ENCODE measurements around the gene CCDC88B. TPM values are rescaled to one million over a fixed set of nuclear protein-coding genes. Genes with fewer than 3 reads are reported as not detected.

Gene CCDC88B
- total RNA-seq, 1 experiment from 2014 or later, result 1.2 TPM

- DNase-seq (ENCODE audit: low read depth), result no peak
Measured at GRCh38 chr11:64342869-64343745, 3.1 kb downstream of the CCDC88B start.

GRCh38 chr11:64343767-64344559, 4.0 kb downstream of the CCDC88B start:
- DNase-seq (ENCODE audit: low read depth), result no peak

GRCh38 chr11:64344787-64345186, 4.8 kb downstream of the CCDC88B start:
- no peak for DNase-seq (ENCODE audit: low read depth)

DNA sequence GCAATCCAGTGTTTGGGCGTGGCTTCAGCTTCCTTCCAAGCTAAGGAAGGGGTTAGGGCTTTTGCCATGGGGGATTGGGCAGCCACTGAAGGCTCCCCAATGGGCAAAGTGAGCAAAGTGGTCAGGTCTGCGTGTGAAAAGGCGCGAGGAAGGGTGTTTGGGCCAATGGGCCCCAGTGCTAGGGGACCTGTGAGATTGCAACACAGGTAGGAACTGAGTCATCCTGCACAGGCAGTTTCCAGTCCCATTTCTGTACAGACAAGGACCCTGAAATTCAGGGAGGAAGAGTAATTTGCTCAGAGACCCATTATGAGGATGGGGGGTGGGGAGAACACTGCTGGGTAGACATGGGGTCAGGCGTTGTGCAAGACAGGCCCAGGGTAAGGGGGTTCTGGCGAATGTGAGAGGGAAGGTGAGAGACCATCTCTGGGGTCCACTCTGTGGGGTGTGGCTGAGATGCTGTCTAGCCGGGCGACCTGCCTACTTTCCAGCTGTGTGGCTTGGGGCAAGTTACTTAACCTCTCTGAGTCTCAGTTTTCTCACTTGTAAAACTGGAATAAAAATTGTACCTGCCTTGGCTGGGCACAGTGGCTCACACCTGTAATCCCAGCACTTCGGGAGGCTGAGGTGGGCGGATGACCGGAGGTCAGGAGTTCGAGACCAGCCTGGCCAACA, 7.3 kb downstream of the CCDC88B start:
- DNase-seq (ENCODE audit: low read depth), result no peak

DNA sequence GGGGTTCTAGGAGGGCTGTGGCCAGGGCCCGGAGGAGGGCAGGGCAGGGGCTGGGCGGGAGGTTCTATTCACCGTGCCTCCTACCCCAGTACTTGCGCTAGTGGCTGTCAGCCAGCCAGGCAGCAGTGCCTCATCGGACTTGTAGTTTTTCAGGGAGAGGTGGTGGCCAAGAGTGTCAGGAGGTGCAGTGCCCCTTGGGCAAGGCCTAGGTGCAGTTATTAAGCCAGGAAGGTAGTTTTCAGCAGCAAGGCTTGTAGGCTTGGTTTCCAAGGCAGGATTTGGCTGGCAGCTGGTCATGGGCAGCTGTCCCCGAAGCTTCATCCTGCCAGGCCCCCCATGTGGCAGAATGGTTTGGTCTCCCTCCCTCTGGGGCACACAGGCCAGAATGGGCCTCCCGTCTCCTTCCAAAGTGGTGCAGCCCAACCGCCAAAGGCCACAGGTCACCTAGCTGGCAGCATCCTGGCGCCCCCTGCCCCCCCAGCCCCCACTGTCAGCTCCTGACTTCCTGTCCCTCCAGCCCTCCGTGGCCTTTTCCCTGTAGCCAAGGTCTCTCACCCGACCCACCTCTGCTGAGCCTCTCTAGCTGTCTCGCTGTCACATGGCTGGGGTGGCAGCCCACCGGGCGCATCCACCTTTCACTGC, 8.5 kb downstream of the CCDC88B start:
- no peak for DNase-seq (ENCODE audit: low read depth)

DNA sequence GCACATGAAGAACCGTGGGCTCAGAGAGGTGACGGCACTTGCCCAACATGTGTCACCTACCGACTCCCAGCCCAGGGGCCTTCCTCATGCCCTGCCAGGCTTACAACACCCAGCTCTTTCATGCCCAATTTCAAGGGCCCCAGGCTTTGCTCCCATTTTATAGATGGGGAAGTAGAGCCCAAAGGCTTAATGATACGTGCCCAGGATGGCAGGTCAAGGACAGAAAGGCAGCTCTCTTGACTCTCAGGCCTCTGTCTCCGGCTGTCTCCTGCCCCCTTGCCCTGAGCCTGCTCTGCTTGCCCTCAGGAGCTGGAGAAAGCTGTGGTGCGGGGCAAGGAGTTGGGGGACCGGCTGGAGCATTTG, 9.0 kb downstream of the CCDC88B start:
- DNase-seq (ENCODE audit: low read depth), result no peak

- no peak for DNase-seq (ENCODE audit: low read depth)
Measured at GRCh38 chr11:64349404-64349803, 9.4 kb downstream of the CCDC88B start.

GRCh38 chr11:64351136-64351631, 11.2 kb downstream of the CCDC88B start:
- no peak for DNase-seq (ENCODE audit: low read depth)

- DNase-seq (ENCODE audit: low read depth), result no peak
Measured at GRCh38 chr11:64352099-64352994, 12.3 kb downstream of the CCDC88B start.

DNA sequence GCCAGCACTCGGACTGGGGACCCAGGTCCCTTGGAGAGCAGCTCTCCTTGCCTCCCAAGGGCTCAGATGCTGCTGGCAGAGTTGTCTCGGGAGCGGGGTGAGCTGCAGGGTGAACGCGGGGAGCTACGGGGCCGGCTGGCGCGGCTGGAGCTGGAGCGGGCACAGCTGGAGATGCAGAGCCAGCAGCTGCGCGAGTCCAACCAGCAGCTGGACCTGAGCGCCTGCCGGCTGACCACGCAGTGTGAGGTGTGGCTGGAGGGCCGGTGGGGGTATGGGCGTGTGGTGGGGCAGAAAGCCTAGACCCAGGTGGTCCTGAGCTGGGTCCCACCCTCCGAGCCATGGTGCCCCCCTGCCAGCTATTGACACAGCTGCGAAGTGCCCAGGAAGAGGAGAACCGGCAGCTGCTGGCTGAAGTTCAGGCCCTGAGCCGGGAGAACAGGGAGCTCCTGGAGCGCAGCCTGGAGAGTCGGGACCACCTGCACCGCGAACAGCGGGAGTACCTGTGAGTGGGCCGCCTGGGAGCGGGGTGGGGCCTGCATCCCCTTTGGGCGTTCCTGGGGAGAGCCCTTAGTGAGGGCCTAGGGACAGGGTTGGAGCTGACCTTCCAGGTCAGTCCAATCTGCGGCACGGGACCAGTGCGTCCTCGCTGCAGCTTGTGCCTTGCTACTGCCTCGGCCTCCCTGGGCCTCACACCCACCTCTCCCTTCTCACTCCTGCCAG, 13.2 kb downstream of the CCDC88B start:
- DNase-seq (ENCODE audit: low read depth), result no peak

DNA sequence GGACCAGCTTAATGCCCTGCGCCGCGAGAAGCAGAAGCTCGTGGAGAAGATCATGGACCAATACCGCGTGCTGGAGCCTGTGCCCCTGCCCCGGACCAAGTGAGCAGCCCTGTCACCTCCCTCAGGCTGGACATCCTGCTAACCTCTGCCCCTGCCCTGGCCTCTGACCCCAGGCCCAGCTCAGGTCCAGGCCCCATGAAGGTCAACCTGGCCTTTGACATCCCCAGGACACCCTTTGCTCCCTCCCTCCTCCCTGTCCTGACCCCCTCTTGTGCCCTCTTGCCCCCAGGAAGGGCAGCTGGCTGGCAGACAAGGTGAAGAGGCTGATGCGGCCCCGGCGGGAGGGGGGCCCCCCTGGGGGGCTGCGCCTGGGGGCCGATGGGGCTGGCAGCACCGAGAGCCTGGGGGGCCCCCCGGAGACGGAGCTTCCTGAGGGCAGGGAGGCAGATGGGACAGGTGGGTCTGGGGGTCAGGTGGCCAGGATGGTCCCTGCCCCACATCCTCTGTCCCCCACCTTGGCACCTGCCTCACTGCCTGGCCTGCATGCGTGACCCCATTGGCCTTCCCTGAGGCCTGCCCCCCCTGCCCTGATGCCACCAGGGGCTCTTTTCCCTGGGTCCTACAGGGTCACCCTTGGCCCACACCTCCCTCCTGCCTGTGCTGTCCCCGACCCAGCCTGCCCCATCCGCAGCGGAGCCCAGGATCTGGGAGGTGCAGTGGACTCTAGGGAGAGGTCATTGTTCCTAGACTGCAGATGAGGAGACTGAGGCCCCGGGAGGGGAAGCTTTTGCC, 13.9 kb downstream of the CCDC88B start:
- DNase-seq (ENCODE audit: low read depth), result no peak

DNA sequence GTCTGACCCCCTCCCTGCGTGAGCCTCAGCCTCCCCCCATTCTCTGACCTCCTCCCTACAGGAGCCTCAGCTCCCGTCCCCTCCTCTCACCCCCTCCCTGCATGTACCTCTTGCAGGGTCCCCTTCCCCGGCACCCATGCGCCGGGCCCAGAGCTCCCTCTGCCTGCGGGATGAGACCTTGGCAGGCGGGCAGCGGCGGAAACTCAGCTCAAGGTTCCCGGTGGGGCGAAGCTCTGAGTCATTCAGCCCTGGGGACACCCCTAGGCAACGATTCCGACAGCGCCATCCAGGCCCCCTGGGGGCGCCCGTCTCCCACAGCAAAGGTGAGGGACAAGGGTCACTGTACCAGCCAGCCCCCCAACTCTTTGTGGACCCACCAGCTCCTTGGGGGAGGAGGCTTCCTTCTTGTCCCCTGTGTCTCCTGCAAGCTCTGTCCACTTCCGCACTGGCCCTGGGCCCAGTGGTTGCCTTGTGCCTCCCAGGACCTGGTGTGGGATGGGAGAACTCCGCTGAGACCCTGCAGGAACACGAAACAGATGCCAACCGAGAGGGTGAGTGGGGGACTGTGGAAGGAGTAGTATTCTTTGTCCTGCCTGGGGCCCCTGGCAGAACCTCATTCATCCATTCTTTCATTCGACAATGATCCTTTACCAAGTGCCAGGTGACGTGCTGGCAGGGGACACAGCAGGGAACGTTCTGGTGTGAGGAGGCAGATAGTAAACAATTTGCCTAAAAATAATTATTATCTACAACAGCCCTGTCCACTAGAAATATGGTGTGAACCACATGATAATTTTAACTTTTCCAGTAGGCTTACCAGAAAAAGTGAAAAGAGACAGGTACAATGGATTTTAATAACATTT, 15.3 kb downstream of the CCDC88B start:
- peak; percentile 79 for DNase-seq (ENCODE audit: low read depth)

GRCh38 chr11:64356498-64357411, 16.8 kb downstream of the CCDC88B start:
- no peak for DNase-seq (ENCODE audit: low read depth)

- DNase-seq (ENCODE audit: low read depth), result no peak
Measured at GRCh38 chr11:64357446-64357845, 17.4 kb downstream of the CCDC88B start.

DNA sequence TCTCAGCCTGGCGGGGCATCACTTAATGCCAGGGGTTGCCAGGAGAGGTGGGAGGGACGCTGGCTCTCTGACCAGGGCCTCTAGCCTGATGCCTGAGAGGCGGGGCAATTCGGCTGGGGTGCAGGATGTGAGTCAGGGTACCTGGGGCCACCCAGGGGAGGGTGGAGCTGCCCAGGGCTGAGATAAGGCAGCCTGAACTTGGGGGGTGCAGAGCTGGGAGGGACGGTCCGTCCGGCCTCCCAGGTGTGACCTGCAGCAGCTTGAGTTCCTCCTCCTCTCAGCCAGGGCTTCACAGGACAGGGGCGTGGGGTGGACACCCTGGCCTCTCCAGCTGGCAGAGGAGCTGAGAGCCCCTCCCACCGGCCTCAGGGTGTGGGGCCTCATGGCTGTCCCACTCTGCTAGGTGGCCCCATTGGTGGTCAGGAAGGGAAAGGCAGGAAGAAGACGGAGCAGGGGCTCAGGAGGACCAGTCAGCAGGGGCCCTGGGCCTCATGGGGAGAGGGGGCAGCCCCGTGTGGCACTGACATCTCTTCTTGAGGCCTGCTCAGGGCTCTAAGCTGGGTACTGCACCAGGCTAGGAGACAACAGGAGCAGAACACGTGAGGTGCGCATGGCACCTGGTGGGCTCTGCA, 18.0 kb downstream of the CCDC88B start:
- DNase-seq (ENCODE audit: low read depth), result peak; percentile 24

DNA sequence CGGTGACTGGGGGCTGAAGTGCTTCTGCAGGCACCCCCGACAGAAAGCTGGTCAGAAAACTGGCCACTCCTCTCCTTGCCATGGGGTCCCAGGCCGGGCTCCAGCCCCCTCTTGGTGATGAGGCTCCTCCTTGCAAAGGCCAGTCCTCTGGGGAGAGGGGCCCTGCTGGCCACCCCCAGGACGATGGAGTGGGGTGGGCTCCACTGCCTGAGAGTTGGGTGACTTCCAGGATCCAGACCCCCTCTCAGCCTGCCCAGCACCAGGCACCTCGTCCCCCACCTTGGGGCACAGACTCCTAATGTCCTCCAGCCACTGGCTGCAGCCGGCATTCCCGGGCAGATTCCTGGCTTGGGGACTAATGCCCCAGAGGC, 18.5 kb downstream of the CCDC88B start:
- no peak for DNase-seq (ENCODE audit: low read depth)

Measured in RPMI7951 (cell line).